Prostate gland (tissue), 2 donors: ENCODE data around the gene TRAF3IP1. TPM values are rescaled to one million over a fixed set of nuclear protein-coding genes. Genes with fewer than 3 reads are reported as not detected.

ENCODE experiments used
- DNase-seq: peaks from one replicate; pipeline ENCODE4 v3.0.0-alpha.2; 2019; ENCODE audit warnings: low spot score
- H3K27ac ChIP-seq, 2 donors: fragments of 200-600 bp; sonication (generic); 2 replicates each; pipeline ENCODE4 v1.5.1; 2017 to 2019
- H3K27me3 ChIP-seq: fragments of 200-600 bp; sonication (generic); replicated peaks from 2 replicates; pipeline ENCODE4 v1.5.1; 2019; ENCODE audit not compliant: insufficient read depth
- H3K36me3 ChIP-seq, 2 donors: fragments of 200-600 bp; sonication (generic); 1 replicate in 1 of 2; 2 replicates in 1 of 2; pipeline versions ENCODE4 v1.5.1 to v1.8.1; 2017 to 2019
- H3K4me1 ChIP-seq: fragments of 200-600 bp; sonication (generic); replicated peaks from 2 replicates; pipeline ENCODE4 v1.5.1; 2019
- H3K4me3 ChIP-seq, 2 donors: fragments of 200-600 bp; sonication (generic); 2 replicates each; pipeline ENCODE4 v1.5.1; 2017 to 2019
- H3K9me3 ChIP-seq: fragments of 200-600 bp; sonication (generic); 2 replicates; pipeline ENCODE4 v1.5.1; 2017
- POLR2A ChIP-seq: fragments of 450-650 bp; IDR thresholded peaks from one replicate; pipeline ENCODE4 v1.6.1; 2016; ENCODE audit warnings: antibody characterized with exemption, mild to moderate bottlenecking
- POLR2AphosphoS5 ChIP-seq: sonication (generic); formaldehyde crosslinking; IDR thresholded peaks from one replicate; pipeline ENCODE4 v1.6.1; 2017; ENCODE audit warnings: antibody characterized with exemption
- WGBS: methylation state at CpG from one replicate; pipeline ENCODE4 v1.1.5; 2018; 5-methylcytosine and 5-hydroxymethylcytosine counted together
- intact Hi-C: fragments of 100-400 bp; cut with DNase I; formaldehyde crosslinking; loops from one replicate; pipeline ENCODE4 v1.14.2; 2022
- small RNA-seq, 2 donors: library from RNA; depleted of rRNA; stranded (forward); fragments of <200 nt; gene quantifications; one replicate each; pipeline ENCODE3, GENCODE V24; 2016
- total RNA-seq, 2 donors: library from RNA; depleted of rRNA; stranded (reverse); fragments of >200 nt; gene quantifications; one replicate each; pipeline ENCODE4 v1.1.0, GENCODE V29; 2016
- TF ChIP-seq, protein P1 (sequence below), 4 experiments: fragments of 200-600 bp in 2 of 4; fragments of 450-650 bp in 2 of 4; sonication (generic) in 2 of 4; IDR thresholded peaks; 1 replicate in 3 of 4; 2 replicates in 1 of 4; pipeline ENCODE4 v1.5.1; 2016 to 2019; ENCODE audit warnings: antibody characterized with exemption in 4 of 4, mild to moderate bottlenecking in 2 of 4, moderate library complexity in 2 of 4

Gene TRAF3IP1
- total RNA-seq, 2 donors from 2014 or later, result 14.4 to 18.5 TPM

DNA sequence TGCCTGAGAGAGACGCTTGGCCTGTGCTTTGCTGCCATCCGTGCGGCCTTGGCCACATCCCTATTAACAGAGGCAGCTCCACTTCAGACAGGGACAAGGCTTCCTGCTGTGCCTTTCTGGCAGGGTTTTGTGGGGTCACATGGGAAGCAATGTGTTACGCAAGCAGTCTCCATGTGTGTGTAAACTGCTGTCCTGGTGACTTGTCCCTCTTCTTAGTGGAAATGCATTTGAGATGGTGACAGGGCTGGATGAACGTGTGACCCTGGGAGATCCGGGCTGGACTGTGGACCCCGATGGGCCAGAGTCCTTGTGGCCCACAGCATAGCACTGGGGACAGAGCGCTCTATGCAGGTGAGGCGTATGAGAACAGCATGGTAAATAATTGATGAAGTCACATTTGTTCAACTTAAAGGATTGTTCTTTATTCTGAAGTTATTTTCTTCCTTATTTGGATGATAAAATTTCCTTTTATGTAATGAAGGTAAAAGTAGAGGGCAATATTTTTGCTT lies 129.6 kb downstream of the TRAF3IP1 start:
- H3K27ac ChIP-seq, result no peak overlapping the region
- intact Hi-C loops, result loop anchor here (5.0 kb wide), 1 partner anchor 83 kb away; no protein-coding TSS in a partner anchor
- no peaks in the 10 kb centered on the region for H3K9me3 ChIP-seq
- peak; percentile 25 for DNase-seq
- WGBS, result 82% methylated on average over 9 of the region's 9 CpGs
- no peak overlapping the region for H3K4me3 ChIP-seq
- H3K27me3 ChIP-seq, result no peaks in the 10 kb centered on the region
- no peaks in the 10 kb centered on the region for H3K4me1 ChIP-seq
- no peak for TF ChIP-seq POLR2A
- TF ChIP-seq POLR2AphosphoS5, result peak; percentile 28
- TF ChIP-seq, protein P1, sequence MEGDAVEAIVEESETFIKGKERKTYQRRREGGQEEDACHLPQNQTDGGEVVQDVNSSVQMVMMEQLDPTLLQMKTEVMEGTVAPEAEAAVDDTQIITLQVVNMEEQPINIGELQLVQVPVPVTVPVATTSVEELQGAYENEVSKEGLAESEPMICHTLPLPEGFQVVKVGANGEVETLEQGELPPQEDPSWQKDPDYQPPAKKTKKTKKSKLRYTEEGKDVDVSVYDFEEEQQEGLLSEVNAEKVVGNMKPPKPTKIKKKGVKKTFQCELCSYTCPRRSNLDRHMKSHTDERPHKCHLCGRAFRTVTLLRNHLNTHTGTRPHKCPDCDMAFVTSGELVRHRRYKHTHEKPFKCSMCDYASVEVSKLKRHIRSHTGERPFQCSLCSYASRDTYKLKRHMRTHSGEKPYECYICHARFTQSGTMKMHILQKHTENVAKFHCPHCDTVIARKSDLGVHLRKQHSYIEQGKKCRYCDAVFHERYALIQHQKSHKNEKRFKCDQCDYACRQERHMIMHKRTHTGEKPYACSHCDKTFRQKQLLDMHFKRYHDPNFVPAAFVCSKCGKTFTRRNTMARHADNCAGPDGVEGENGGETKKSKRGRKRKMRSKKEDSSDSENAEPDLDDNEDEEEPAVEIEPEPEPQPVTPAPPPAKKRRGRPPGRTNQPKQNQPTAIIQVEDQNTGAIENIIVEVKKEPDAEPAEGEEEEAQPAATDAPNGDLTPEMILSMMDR (IDR thresholded peaks at IDR 0.05), result no peak
- H3K36me3 ChIP-seq, result peaks cover 0 to 3% of the 10 kb centered on the region in 2 donors

- intact Hi-C loops, result loop anchor here (5.0 kb wide), 1 partner anchor 83 kb away; no protein-coding TSS in a partner anchor
- Histone ChIP-seq H3K9me3 (no peaks in the 10 kb centered on the region), H3K4me3 (no peak overlapping the region), H3K36me3 (peaks cover 0 to 3% of the 10 kb centered on the region in 2 donors), H3K4me1 (no peaks in the 10 kb centered on the region), H3K27ac (no peak overlapping the region), H3K27me3 (no peaks in the 10 kb centered on the region)
- WGBS, result 82% methylated on average over 10 of the region's 11 CpGs
- TF ChIP-seq POLR2AphosphoS5, result no peak
- TF ChIP-seq, protein P1 (IDR thresholded peaks at IDR 0.05), result no peak
- no peak for TF ChIP-seq POLR2A
- no peak for DNase-seq
Measured at GRCh38 chr2:238450440-238450861, 130.1 kb downstream of the TRAF3IP1 start.

Small RNAs within 50 kb of the gene (small RNA-seq; reads per million reads assigned to genes)
- gene RNU6-234P, result 0 reads per million in 2 donors

Other genes with a start within 250 kb of the TRAF3IP1 start
- 1 to 10 TPM in 1 of 2 donors, under 1 TPM in 1; 0.68 to 3.9 TPM for gene ESPNL, start 220.2 kb upstream of the TRAF3IP1 start, total RNA-seq
- 1 to 10 TPM in 1 of 2 donors, under 1 TPM in 1; 0.23 to 1.9 TPM for gene KLHL30, start 181.8 kb upstream of the TRAF3IP1 start, total RNA-seq
- 1 to 10 TPM in 1 of 2 donors, not detected in 1; 7.7 TPM for gene ERFE, start 161.5 kb upstream of the TRAF3IP1 start, total RNA-seq
- gene ILKAP, start 116.8 kb upstream of the TRAF3IP1 start, total RNA-seq, result 10 to 100 TPM; 33.6 to 41.8 TPM
- gene HES6, start 80.5 kb upstream of the TRAF3IP1 start, total RNA-seq, result 10 to 100 TPM in 1 of 2 donors, 1 to 10 TPM in 1; 2.9 to 17.7 TPM
- gene PER2, start 31.9 kb upstream of the TRAF3IP1 start, total RNA-seq, result 10 to 100 TPM; 24.0 to 53.1 TPM
- 10 to 100 TPM; 11.9 to 27.8 TPM for gene ASB1, start 106.4 kb downstream of the TRAF3IP1 start, total RNA-seq